ENCODE data around the gene HINT2. TPM values are rescaled to one million over a fixed set of nuclear protein-coding genes. Genes with fewer than 3 reads are reported as not detected.

Gene HINT2
- total RNA-seq, 1 donor from 2014 or later: 25.1 TPM

- H3K36me3 ChIP-seq (ENCODE audit: control insufficient read depth in 3 of 3, insufficient read depth in 3 of 3, low read length in 3 of 3): peaks cover 8 to 20% (median 12%) of the 10 kb centered on the region in 3 donors
- H3K27ac ChIP-seq (ENCODE audit: low read depth, low read length): no peak overlapping the region
- no peaks in the 10 kb centered on the region for H3K9me3 ChIP-seq (ENCODE audit: control insufficient read depth in 3 of 3, low read length in 3 of 3)
- H3K27me3 ChIP-seq (ENCODE audit: control insufficient read depth in 3 of 3, insufficient read depth in 3 of 3, low read length in 3 of 3): no peaks in the 10 kb centered on the region
- peaks cover 0 to 4% (median 3%) of the 10 kb centered on the region in 3 donors for H3K4me1 ChIP-seq (ENCODE audit: control insufficient read depth in 3 of 3, insufficient read depth in 3 of 3, low read length in 3 of 3)
- no peak overlapping the region for H3K9ac ChIP-seq (ENCODE audit: low read depth in 1 of 3, low read length in 3 of 3)
- no peak overlapping the region for H3K4me3 ChIP-seq (ENCODE audit: low read length in 3 of 3)
These were observed 39.4 kb upstream of the HINT2 start for GRCh38 chr9:35854091-35854762.

GRCh38 chr9:35852876-35853865 is 38.3 kb upstream of the HINT2 start:
- H3K4me3 ChIP-seq (ENCODE audit: low read length in 3 of 3): no peak overlapping the region
- H3K9ac ChIP-seq (ENCODE audit: low read depth in 1 of 3, low read length in 3 of 3): no peak overlapping the region
- H3K36me3 ChIP-seq (ENCODE audit: control insufficient read depth in 3 of 3, insufficient read depth in 3 of 3, low read length in 3 of 3): peaks cover 8 to 20% (median 12%) of the 10 kb centered on the region in 3 donors
- peaks cover under 1 to 8% (median 3%) of the 10 kb centered on the region in 3 donors for H3K4me1 ChIP-seq (ENCODE audit: control insufficient read depth in 3 of 3, insufficient read depth in 3 of 3, low read length in 3 of 3)
- H3K9me3 ChIP-seq (ENCODE audit: control insufficient read depth in 3 of 3, low read length in 3 of 3): no peaks in the 10 kb centered on the region
- H3K27ac ChIP-seq (ENCODE audit: low read depth, low read length): no peak overlapping the region
- no peaks in the 10 kb centered on the region for H3K27me3 ChIP-seq (ENCODE audit: control insufficient read depth in 3 of 3, insufficient read depth in 3 of 3, low read length in 3 of 3)

GRCh38 chr9:35852267-35852815 is 37.5 kb upstream of the HINT2 start:
- no peak overlapping the region for H3K4me3 ChIP-seq (ENCODE audit: low read length in 3 of 3)
- peaks cover 9 to 16% (median 11%) of the 10 kb centered on the region in 3 donors for H3K4me1 ChIP-seq (ENCODE audit: control insufficient read depth in 3 of 3, insufficient read depth in 3 of 3, low read length in 3 of 3)
- H3K27me3 ChIP-seq (ENCODE audit: control insufficient read depth in 3 of 3, insufficient read depth in 3 of 3, low read length in 3 of 3): no peaks in the 10 kb centered on the region
- no peak overlapping the region for H3K27ac ChIP-seq (ENCODE audit: low read depth, low read length)
- H3K9me3 ChIP-seq (ENCODE audit: control insufficient read depth in 3 of 3, low read length in 3 of 3): no peaks in the 10 kb centered on the region
- peaks cover 8 to 24% (median 12%) of the 10 kb centered on the region in 3 donors for H3K36me3 ChIP-seq (ENCODE audit: control insufficient read depth in 3 of 3, insufficient read depth in 3 of 3, low read length in 3 of 3)
- H3K9ac ChIP-seq (ENCODE audit: low read depth in 1 of 3, low read length in 3 of 3): no peak overlapping the region

- Histone ChIP-seq H3K4me3 (ENCODE audit: low read length in 3 of 3) (peak overlapping the region in 2 of 3 donors; percentile 8 to 28), H3K4me1 (ENCODE audit: control insufficient read depth in 3 of 3, insufficient read depth in 3 of 3, low read length in 3 of 3) (peaks cover 32 to 46% (median 44%) of the 10 kb centered on the region in 3 donors)
These were observed 33.1 kb upstream of the HINT2 start for GRCh38 chr9:35847792-35848572.

GRCh38 chr9:35845824-35846771 is 31.3 kb upstream of the HINT2 start:
- H3K4me3 ChIP-seq (ENCODE audit: low read length in 3 of 3): no peak overlapping the region
- peak overlapping the region in 2 of 3 donors; percentile 14 to 61 for H3K9ac ChIP-seq (ENCODE audit: low read depth in 1 of 3, low read length in 3 of 3)
- H3K27me3 ChIP-seq (ENCODE audit: control insufficient read depth in 3 of 3, insufficient read depth in 3 of 3, low read length in 3 of 3): no peaks in the 10 kb centered on the region
- H3K4me1 ChIP-seq (ENCODE audit: control insufficient read depth in 3 of 3, insufficient read depth in 3 of 3, low read length in 3 of 3): peaks cover 32 to 51% (median 44%) of the 10 kb centered on the region in 3 donors
- no peaks in the 10 kb centered on the region for H3K9me3 ChIP-seq (ENCODE audit: control insufficient read depth in 3 of 3, low read length in 3 of 3)
- peak overlapping the region; percentile 32 for H3K27ac ChIP-seq (ENCODE audit: low read depth, low read length)
- H3K36me3 ChIP-seq (ENCODE audit: control insufficient read depth in 3 of 3, insufficient read depth in 3 of 3, low read length in 3 of 3): peaks cover 6 to 20% (median 7%) of the 10 kb centered on the region in 3 donors

More at GRCh38 chr9:35847792-35848572, 33.1 kb upstream of the HINT2 start:
- no peaks in the 10 kb centered on the region for H3K27me3 ChIP-seq (ENCODE audit: control insufficient read depth in 3 of 3, insufficient read depth in 3 of 3, low read length in 3 of 3)
- H3K9me3 ChIP-seq (ENCODE audit: control insufficient read depth in 3 of 3, low read length in 3 of 3): no peaks in the 10 kb centered on the region
- peak overlapping the region; percentile 79 for H3K27ac ChIP-seq (ENCODE audit: low read depth, low read length)
- H3K9ac ChIP-seq (ENCODE audit: low read depth in 1 of 3, low read length in 3 of 3): peak overlapping the region in 2 of 3 donors; percentile 59 to 61
- peaks cover 5 to 22% (median 13%) of the 10 kb centered on the region in 3 donors for H3K36me3 ChIP-seq (ENCODE audit: control insufficient read depth in 3 of 3, insufficient read depth in 3 of 3, low read length in 3 of 3)

- Histone ChIP-seq H3K27ac (ENCODE audit: low read depth, low read length) (no peak overlapping the region), H3K9ac (ENCODE audit: low read depth in 1 of 3, low read length in 3 of 3) (no peak overlapping the region), H3K4me1 (ENCODE audit: control insufficient read depth in 3 of 3, insufficient read depth in 3 of 3, low read length in 3 of 3) (peaks cover 32 to 51% (median 44%) of the 10 kb centered on the region in 3 donors)
These were observed 29.9 kb upstream of the HINT2 start for GRCh38 chr9:35844628-35845270.

GRCh38 chr9:35842795-35843194 is 28.0 kb upstream of the HINT2 start:
- H3K27me3 ChIP-seq (ENCODE audit: control insufficient read depth in 3 of 3, insufficient read depth in 3 of 3, low read length in 3 of 3): no peaks in the 10 kb centered on the region
- H3K4me3 ChIP-seq (ENCODE audit: low read length in 3 of 3): no peak overlapping the region
- H3K36me3 ChIP-seq (ENCODE audit: control insufficient read depth in 3 of 3, insufficient read depth in 3 of 3, low read length in 3 of 3): peaks cover 6 to 20% (median 7%) of the 10 kb centered on the region in 3 donors
- H3K27ac ChIP-seq (ENCODE audit: low read depth, low read length): no peak overlapping the region
- no peak overlapping the region for H3K9ac ChIP-seq (ENCODE audit: low read depth in 1 of 3, low read length in 3 of 3)
- peaks cover 27 to 40% (median 37%) of the 10 kb centered on the region in 3 donors for H3K4me1 ChIP-seq (ENCODE audit: control insufficient read depth in 3 of 3, insufficient read depth in 3 of 3, low read length in 3 of 3)
- H3K9me3 ChIP-seq (ENCODE audit: control insufficient read depth in 3 of 3, low read length in 3 of 3): no peaks in the 10 kb centered on the region

More at GRCh38 chr9:35844628-35845270, 29.9 kb upstream of the HINT2 start:
- H3K9me3 ChIP-seq (ENCODE audit: control insufficient read depth in 3 of 3, low read length in 3 of 3): no peaks in the 10 kb centered on the region
- peaks cover 6 to 21% (median 7%) of the 10 kb centered on the region in 3 donors for H3K36me3 ChIP-seq (ENCODE audit: control insufficient read depth in 3 of 3, insufficient read depth in 3 of 3, low read length in 3 of 3)
- H3K4me3 ChIP-seq (ENCODE audit: low read length in 3 of 3): no peak overlapping the region
- H3K27me3 ChIP-seq (ENCODE audit: control insufficient read depth in 3 of 3, insufficient read depth in 3 of 3, low read length in 3 of 3): no peaks in the 10 kb centered on the region

GRCh38 chr9:35842020-35842745 is 27.3 kb upstream of the HINT2 start:
- no peaks in the 10 kb centered on the region for H3K27me3 ChIP-seq (ENCODE audit: control insufficient read depth in 3 of 3, insufficient read depth in 3 of 3, low read length in 3 of 3)

More at GRCh38 chr9:35842020-35842745, 27.3 kb upstream of the HINT2 start:
- Histone ChIP-seq H3K4me1 (ENCODE audit: control insufficient read depth in 3 of 3, insufficient read depth in 3 of 3, low read length in 3 of 3) (peaks cover 21 to 34% (median 31%) of the 10 kb centered on the region in 3 donors), H3K36me3 (ENCODE audit: control insufficient read depth in 3 of 3, insufficient read depth in 3 of 3, low read length in 3 of 3) (peaks cover 6 to 16% (median 7%) of the 10 kb centered on the region in 3 donors), H3K27ac (ENCODE audit: low read depth, low read length) (no peak overlapping the region), H3K9me3 (ENCODE audit: control insufficient read depth in 3 of 3, low read length in 3 of 3) (no peaks in the 10 kb centered on the region), H3K4me3 (ENCODE audit: low read length in 3 of 3) (no peak overlapping the region), H3K9ac (ENCODE audit: low read depth in 1 of 3, low read length in 3 of 3) (no peak overlapping the region)

Measured in skeletal muscle tissue (tissue), 4 donors.